A673 (cell line): ENCODE measurements around the gene AFG1L. TPM values are rescaled to one million over a fixed set of nuclear protein-coding genes. Genes with fewer than 3 reads are reported as not detected.

ENCODE experiments used
- BruUV-seq: library from RNA; stranded (reverse); fragments of 400-500 nt; replicated peaks from 2 replicates; lab custom pipeline; 2021; lab: Mats Ljungman, UMichigan
- CTCF ChIA-PET: fragments of 300-600 bp; sonication (Branson Sonifier 250); formaldehyde crosslinking; loops from one replicate; lab custom pipeline; 2022; ENCODE audit warnings: antibody characterized with exemption; lab: Charles Lee
- POLR2A ChIA-PET: fragments of 300-600 bp; sonication (Branson Sonifier 250); formaldehyde crosslinking; loops from one replicate; lab custom pipeline; 2022; ENCODE audit warnings: antibody characterized with exemption; ENCODE audit not compliant: low non-redundant PET; lab: Charles Lee
- DNase-seq: peaks from one replicate; pipeline ENCODE4 v3.0.0-alpha.2; 2015; ENCODE audit warnings: low spot score
- H3K27ac ChIP-seq: fragments of 200-600 bp; sonication (generic); 2 replicates; pipeline ENCODE4 v1.5.1; 2016; ENCODE audit warnings: mixed run types, low read depth, mild to moderate bottlenecking, mixed read lengths, antibody characterized with exemption, low read length; ENCODE audit not compliant: poor library complexity, severe bottlenecking
- H3K27me3 ChIP-seq: fragments of 200-600 bp; sonication (generic); replicated peaks from 2 replicates; pipeline ENCODE4 v1.6.1; 2017; ENCODE audit warnings: mixed run types, low read depth, mild to moderate bottlenecking, mixed read lengths, antibody characterized with exemption, low read length; ENCODE audit not compliant: insufficient read depth, poor library complexity
- H3K36me3 ChIP-seq: fragments of 200-600 bp; sonication (generic); 2 replicates; pipeline ENCODE4 v1.6.1; 2016; ENCODE audit warnings: mixed run types, mild to moderate bottlenecking, mixed read lengths, antibody characterized with exemption, low read length; ENCODE audit not compliant: insufficient read depth, poor library complexity, severe bottlenecking
- H3K4me1 ChIP-seq: fragments of 200-600 bp; sonication (generic); 2 replicates; pipeline ENCODE4 v1.6.1; 2017; ENCODE audit warnings: mixed run types, mild to moderate bottlenecking, mixed read lengths, antibody characterized with exemption, low read length; ENCODE audit not compliant: insufficient read depth, poor library complexity, severe bottlenecking
- H3K4me3 ChIP-seq: fragments of 200-600 bp; sonication (generic); 2 replicates; pipeline ENCODE4 v1.5.1; 2016; ENCODE audit warnings: low read depth, mixed run types, mild to moderate bottlenecking, mixed read lengths, low read length; ENCODE audit not compliant: poor library complexity, severe bottlenecking
- H3K9me3 ChIP-seq: fragments of 200-600 bp; sonication (generic); 2 replicates; pipeline ENCODE4 v1.6.1; 2016; ENCODE audit warnings: mixed run types, low read depth, mild to moderate bottlenecking, mixed read lengths, antibody characterized with exemption, low read length; ENCODE audit not compliant: poor library complexity, severe bottlenecking
- CTCF ChIP-seq: fragments of 300-800, 200-600 bp; sonication (generic); conservative IDR thresholded peaks from 2 replicates; pipeline ENCODE4 v1.5.1; 2017; ENCODE audit warnings: low read depth, mild to moderate bottlenecking, antibody characterized with exemption, low read length, moderate library complexity, mixed read lengths
- EZH2 ChIP-seq: fragments of 200-600 bp; sonication (generic); IDR thresholded peaks from 2 replicates; pipeline ENCODE4 v1.6.1; 2017; ENCODE audit warnings: borderline replicate concordance, low read depth, mild to moderate bottlenecking, mixed read lengths, antibody characterized with exemption, low read length; ENCODE audit not compliant: poor library complexity, severe bottlenecking
- intact Hi-C: fragments of 100-400 bp; cut with micrococcal nuclease; formaldehyde crosslinking; loops from one replicate; pipeline ENCODE4 v1.10.0; 2022; ENCODE audit not compliant: unreplicated experiment
- total RNA-seq: library from RNA; stranded (reverse); gene quantifications from 2 replicates; pipeline ENCODE4 v1.2.3, GENCODE V29; 2021

AFG1L gene
- total RNA-seq, 1 experiment from 2014 or later = 7.5 TPM

- no TSS peak for BruUV-seq
- Histone ChIP-seq H3K36me3 (no peaks in the 10 kb centered on the region), H3K27me3 (no peaks in the 10 kb centered on the region), H3K27ac (no peak overlapping the region), H3K9me3 (no peaks in the 10 kb centered on the region), H3K4me1 (peaks cover 7% of the 10 kb centered on the region), H3K4me3 (no peak overlapping the region)
- CTCF ChIA-PET = no interaction called here
- intact Hi-C loops = no loop called here
- POLR2A ChIA-PET = no interaction called here
- no peak for TF ChIP-seq CTCF
- no peak for TF ChIP-seq EZH2
- DNase-seq = no peak
Measured at GRCh38 chr6:108361312-108361932, 66.6 kb downstream of the AFG1L start.

- no peaks in the 10 kb centered on the region for H3K27me3 ChIP-seq
- intact Hi-C loops = no loop called here
- DNase-seq = no peak
- TF ChIP-seq EZH2 (no peak), CTCF (no peak)
- no peak overlapping the region for H3K27ac ChIP-seq
- BruUV-seq = no TSS peak
- H3K36me3 ChIP-seq = no peaks in the 10 kb centered on the region
- peaks cover 7% of the 10 kb centered on the region for H3K4me1 ChIP-seq
- no peak overlapping the region for H3K4me3 ChIP-seq
- POLR2A ChIA-PET = no interaction called here
- no peaks in the 10 kb centered on the region for H3K9me3 ChIP-seq
- CTCF ChIA-PET = no interaction called here
Measured at GRCh38 chr6:108362455-108362854, 67.6 kb downstream of the AFG1L start.

GRCh38 chr6:108363113-108363512 is 68.3 kb downstream of the AFG1L start:
- BruUV-seq = no TSS peak
- Histone ChIP-seq H3K27ac (no peak overlapping the region), H3K9me3 (no peaks in the 10 kb centered on the region), H3K4me3 (no peak overlapping the region), H3K27me3 (no peaks in the 10 kb centered on the region), H3K4me1 (peaks cover 2% of the 10 kb centered on the region), H3K36me3 (no peaks in the 10 kb centered on the region)
- intact Hi-C loops = no loop called here
- no peak for DNase-seq
- ChIA-PET CTCF (no interaction called here), POLR2A (no interaction called here)
- TF ChIP-seq EZH2 (no peak), CTCF (no peak)
